HG03064 (cell line): ENCODE measurements around the gene SUGCT.

Experiments used
- ATAC-seq: cut with Tn5 transposase; IDR thresholded peaks from one replicate; pipeline ENCODE4 v1.9.1; 2021; ENCODE audit warnings: low read depth; ENCODE audit not compliant: unreplicated experiment

SUGCT gene

GRCh38 chr7:40747856-40748255, 613.1 kb downstream of the SUGCT start:
- no peak for ATAC-seq

DNA sequence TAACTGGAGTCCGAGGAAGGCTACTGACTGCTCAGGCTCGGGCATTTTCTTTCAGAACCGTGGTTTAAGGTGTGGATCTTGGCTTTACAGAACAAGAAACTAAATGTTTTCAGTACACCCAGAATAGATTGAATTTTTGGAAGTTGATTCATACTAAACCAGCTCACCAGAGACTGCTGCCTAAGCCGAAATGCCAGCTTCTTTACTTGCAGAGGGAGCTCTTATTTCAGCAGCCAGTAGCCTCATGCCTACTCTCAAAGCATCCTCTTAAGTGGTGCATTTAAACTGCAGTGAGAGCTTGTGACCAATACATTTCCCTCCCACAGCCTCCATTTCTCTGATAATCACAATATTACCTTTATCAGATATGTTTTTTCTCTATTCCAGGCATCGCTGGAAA, 615.1 kb downstream of the SUGCT start:
- no peak for ATAC-seq

DNA sequence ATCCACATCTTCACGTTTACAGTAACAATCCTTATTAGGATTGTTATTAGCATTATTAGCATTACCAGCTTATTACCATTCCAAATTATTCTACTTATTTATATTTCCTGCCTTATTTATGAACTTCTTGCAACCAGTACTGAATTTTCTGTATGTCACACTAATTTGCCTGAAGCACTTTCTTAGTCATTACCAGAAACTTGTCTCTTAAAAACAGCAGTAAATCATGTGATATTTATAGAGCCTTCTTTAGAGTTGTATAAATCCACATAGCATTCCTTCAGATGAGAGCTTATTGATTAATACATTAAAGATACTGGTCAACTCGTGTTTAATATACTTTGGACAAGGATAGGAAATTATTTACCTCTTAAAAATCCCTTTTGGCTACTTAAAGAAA, 618.6 kb downstream of the SUGCT start:
- ATAC-seq = no peak

- no peak for ATAC-seq
Observed at GRCh38 chr7:40755438-40755837, 620.6 kb downstream of the SUGCT start.

GRCh38 chr7:40757109-40757508, 622.3 kb downstream of the SUGCT start:
- no peak for ATAC-seq

DNA sequence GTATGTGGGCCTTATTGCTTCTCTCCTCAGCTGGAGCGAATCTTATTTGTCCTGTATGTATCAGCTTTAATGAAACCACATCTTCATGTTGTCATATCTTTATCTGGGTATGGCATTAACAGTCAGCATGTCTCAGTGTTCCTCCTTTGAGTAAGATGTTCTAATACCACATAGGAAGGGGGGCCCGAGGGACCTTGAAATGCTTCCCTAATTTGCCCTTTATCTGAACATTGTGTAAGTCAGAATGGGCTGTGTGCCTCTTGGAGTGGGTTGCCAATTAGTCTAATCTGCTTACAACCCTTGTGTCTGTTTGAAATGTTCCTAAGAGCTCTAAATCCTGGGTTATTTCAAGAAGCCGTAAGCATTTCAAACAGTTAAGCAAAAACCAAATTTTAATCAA, 623.8 kb downstream of the SUGCT start:
- ATAC-seq = no peak

GRCh38 chr7:40760293-40760964, 625.6 kb downstream of the SUGCT start:
- ATAC-seq = no peak

DNA sequence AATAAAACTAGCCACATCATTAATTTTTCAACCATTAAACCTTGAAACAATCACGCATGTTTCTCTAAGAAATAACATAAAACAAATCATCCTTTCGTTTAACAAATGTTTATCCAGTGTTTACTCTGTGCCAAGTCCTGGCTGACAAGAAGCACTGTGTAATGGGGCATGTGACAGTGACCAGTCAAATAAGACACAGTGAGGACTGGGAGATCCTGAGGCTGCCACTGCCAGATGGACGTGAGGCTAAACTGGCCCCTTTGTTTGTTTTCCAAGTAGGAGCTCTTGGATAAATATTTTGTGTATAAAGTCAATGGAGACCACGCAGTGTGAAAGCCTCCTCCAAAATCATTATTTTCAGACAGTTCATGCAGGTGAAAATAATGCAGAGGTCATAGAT, 626.2 kb downstream of the SUGCT start:
- no peak for ATAC-seq

DNA sequence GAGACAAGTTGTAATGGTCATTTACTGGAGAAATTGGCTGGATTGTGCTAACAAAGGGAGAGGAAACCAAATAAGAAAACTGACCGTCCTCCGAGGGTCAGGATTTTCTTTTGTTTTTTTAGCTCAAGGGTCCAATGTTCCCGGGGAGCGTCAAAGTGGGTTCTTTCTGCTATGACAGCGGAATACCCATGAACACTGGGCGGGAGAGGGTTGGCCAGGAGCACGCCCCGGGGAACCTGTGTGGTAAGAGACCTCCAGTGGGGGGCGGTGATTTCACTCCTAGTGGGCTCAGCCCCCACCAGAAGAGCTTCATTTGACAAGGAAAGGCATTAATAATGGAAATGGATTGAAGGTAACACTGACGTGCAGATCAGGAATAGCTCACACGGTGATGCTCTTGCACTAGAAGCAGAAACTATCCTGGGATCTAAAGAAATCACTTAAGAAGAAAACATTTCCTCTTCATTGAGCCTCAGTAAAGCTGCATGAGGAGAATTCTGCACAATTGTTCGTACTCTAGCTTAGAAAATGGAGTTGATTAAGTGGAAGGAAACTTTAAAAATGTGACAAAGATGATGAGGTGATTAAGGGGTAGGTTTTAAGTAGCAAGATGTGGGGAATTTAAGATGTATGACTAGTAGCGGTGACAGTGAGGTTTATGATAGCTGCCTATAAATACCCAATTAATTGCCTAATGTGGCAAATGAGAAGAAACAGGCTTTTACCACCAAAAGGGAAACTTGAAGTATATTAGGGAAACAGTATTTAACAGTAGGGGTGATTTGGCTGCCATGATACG, 627.2 kb downstream of the SUGCT start:
- no peak for ATAC-seq

DNA sequence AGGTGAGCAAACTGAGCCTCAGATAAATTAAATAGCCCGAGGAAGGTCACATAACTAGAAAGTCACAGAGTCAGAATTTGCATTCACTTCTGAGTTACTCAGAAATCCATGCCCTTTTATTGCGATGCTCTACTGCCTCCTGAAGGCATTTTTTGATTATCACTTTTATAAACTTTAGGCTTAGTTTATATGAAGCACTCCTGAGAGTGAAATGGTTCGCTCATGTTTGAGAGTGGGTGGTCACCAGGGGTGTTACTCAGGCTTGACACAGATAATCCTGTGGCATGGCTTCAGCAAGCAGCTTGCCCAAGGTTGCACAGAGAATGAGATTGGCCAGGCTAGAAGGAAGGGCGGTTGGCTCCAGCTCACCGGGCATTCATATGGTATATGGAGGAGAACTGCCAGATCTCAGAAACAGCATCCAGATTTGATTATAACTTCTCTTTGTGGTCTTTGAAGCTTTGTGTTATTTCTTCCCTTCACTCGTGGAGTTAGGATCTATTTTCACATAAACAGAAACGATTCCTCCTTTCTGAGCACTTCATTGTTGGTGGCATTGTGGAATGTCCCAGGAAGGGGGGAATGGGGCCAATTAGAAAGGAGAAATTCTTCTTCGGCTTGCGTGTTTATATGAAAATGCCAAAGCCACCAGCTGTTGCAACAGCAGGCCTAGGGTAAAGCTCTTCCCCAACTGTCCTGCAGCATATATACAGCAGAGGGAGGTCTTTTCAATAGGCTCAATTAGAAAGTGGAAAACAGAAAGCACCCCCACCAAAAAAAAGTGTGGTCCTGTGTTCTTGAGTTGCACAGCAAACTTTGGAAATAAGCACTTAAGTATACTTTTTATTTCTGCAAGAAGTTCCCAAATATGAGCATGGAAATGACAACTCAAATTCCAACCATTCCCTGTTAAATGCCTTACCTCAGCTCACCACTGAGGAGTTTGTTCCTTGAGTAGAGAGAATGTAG, 628.8 kb downstream of the SUGCT start:
- ATAC-seq = no peak

DNA sequence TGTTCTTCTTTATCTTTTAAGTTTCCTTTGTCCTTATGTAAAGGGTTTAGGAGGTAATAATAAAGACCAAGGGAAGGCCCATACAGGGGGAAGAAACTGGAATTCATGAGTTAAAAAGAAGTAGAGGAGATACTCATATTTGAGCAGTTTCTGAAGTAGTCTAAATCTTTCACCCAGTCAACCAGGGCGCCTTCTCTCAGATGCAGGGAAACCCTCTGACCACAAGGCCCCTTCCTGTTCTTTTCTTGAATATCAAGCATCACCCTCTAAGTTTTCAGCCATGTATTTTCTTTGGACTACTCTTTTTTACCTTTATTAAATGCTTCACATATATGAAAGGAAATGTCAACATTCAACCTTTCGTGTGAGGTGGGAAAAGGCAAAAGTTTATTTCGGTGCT, 630.8 kb downstream of the SUGCT start:
- ATAC-seq = no peak

DNA sequence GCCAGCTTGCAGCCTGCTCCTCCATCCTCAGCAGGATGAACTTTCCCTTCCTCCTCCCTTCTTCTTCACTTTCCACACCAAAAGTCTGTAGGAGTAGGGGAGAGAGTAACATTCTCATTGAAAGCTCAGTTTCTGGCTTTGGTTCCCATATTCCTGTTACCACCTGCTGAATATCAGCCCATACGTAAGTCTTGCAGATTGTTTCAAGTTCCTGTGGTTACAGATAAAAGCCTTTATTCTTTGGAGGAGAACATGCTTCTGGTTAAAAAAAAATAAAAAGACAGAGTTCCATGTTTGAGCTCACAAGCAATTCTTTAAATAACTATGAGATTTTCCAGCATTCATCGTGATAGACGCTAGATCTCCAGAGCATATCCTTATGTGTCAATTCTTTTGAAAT, 637.3 kb downstream of the SUGCT start:
- ATAC-seq = no peak

GRCh38 chr7:40773656-40774055, 638.9 kb downstream of the SUGCT start:
- no peak for ATAC-seq

GRCh38 chr7:40775877-40776276, 641.1 kb downstream of the SUGCT start:
- ATAC-seq = no peak

- ATAC-seq = no peak
Observed at GRCh38 chr7:40777730-40778312, 643.0 kb downstream of the SUGCT start.

GRCh38 chr7:40780460-40780859, 645.7 kb downstream of the SUGCT start:
- no peak for ATAC-seq

DNA sequence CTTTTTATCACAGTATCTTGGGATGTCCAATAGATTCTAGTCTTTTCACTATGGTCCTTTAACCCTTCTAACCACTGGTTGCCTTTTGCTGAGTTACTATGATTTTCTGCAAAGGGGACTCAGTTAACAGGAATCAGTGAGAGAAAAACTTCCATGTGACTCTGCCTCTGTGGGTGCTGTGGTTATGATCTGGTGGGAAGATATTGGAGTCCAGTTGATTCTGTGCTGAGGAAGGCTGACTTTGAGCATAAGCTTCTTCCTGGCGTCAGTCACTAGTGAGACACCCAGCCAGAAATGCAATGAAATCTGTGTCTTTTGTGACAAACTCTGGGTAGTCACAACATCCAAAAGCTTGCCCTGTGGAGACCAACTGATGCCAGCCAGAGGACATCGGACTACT, 648.0 kb downstream of the SUGCT start:
- no peak for ATAC-seq

GRCh38 chr7:40784176-40784575, 649.4 kb downstream of the SUGCT start:
- no peak for ATAC-seq

GRCh38 chr7:40786909-40787308, 652.1 kb downstream of the SUGCT start:
- ATAC-seq = no peak

GRCh38 chr7:40793132-40793531, 658.3 kb downstream of the SUGCT start:
- no peak for ATAC-seq

GRCh38 chr7:40795607-40796006, 660.8 kb downstream of the SUGCT start:
- ATAC-seq = no peak
